Activated naive CD4-positive, alpha-beta T cell treated with Interleukin-2 at 50 U/mL for 16 hours (primary cell): ENCODE measurements around the gene GPR35.
A peak's percentile ranks its signal among the peaks of the same experiment; 100 is the strongest.

Experiments
- DNase-seq: peaks from one replicate; pipeline ENCODE4 v3.0.0-alpha.2; 2020

GPR35 gene

GRCh38 chr2:240624950-240625621 lies at the start of gene GPR35:
Gene GPR35, plus strand, starts transcription at chr2:240625480. Its CDS starts 4,473 bp downstream, at chr2:240629953.
- DNase-seq: peak; percentile 84

- no peak for DNase-seq
These were observed 49.2 kb upstream of the GPR35 start for GRCh38 chr2:240576036-240576435.

GRCh38 chr2:240576436-240577205 lies 48.7 kb upstream of the GPR35 start:
- no peak for DNase-seq

GRCh38 chr2:240577281-240578109 lies 47.8 kb upstream of the GPR35 start:
- no peak for DNase-seq

- DNase-seq: no peak
These were observed 47.2 kb upstream of the GPR35 start for GRCh38 chr2:240578110-240578450.

- DNase-seq: no peak
These were observed 46.8 kb upstream of the GPR35 start for GRCh38 chr2:240578488-240578887.

GRCh38 chr2:240579071-240579762 lies 46.1 kb upstream of the GPR35 start:
- no peak for DNase-seq

- DNase-seq: peak; percentile 85
These were observed 45.3 kb upstream of the GPR35 start for GRCh38 chr2:240579771-240580614.

- no peak for DNase-seq
These were observed 43.5 kb upstream of the GPR35 start for GRCh38 chr2:240581811-240582210.

GRCh38 chr2:240582781-240583180 lies 42.5 kb upstream of the GPR35 start:
- DNase-seq: no peak

GRCh38 chr2:240583774-240584173 lies 41.5 kb upstream of the GPR35 start:
- DNase-seq: no peak

GRCh38 chr2:240584486-240585031 lies 40.7 kb upstream of the GPR35 start:
- DNase-seq: no peak

- DNase-seq: no peak
These were observed 40.2 kb upstream of the GPR35 start for GRCh38 chr2:240585101-240585500.

- no peak for DNase-seq
These were observed 39.5 kb upstream of the GPR35 start for GRCh38 chr2:240585681-240586197.

- peak; percentile 98 for DNase-seq
These were observed 38.9 kb upstream of the GPR35 start, which contains the start of gene CAPN10 for GRCh38 chr2:240586198-240586918. Gene CAPN10, plus strand, starts transcription at chr2:240586734. Its CDS starts 178 bp downstream, at chr2:240586912.

- DNase-seq: peak; percentile 68
These were observed 38.1 kb upstream of the GPR35 start for GRCh38 chr2:240586919-240587800.

GRCh38 chr2:240588006-240588655 lies 37.1 kb upstream of the GPR35 start:
- no peak for DNase-seq

GRCh38 chr2:240588669-240589068 lies 36.6 kb upstream of the GPR35 start:
- DNase-seq: no peak

- DNase-seq: no peak
These were observed 35.9 kb upstream of the GPR35 start for GRCh38 chr2:240589375-240589774.
